GM06990 (cell line): ENCODE data around the gene UST.
A peak's percentile ranks its signal among the peaks of the same experiment; 100 is the strongest.
"Not testable (repeated sequence)": the region's sequence is repeated elsewhere in the genome, so short reads cannot be mapped to it uniquely, and the experiment has no call there.

Experiments used
- DNase-seq: peaks from one replicate; pipeline ENCODE4 v3.0.0-alpha.2; 2011; ENCODE audit not compliant: insufficient read length; ENCODE audit errors: extremely low read depth
- H3K27me3 ChIP-seq: replicated peaks from 2 replicates; pipeline ENCODE4 v1.6.0; 2011; ENCODE audit warnings: low read length; ENCODE audit not compliant: control insufficient read depth, insufficient read depth
- H3K36me3 ChIP-seq: 2 replicates; pipeline ENCODE4 v1.5.1; 2011; ENCODE audit warnings: low read length; ENCODE audit not compliant: control insufficient read depth, insufficient read depth
- H3K4me3 ChIP-seq: replicated peaks from 2 replicates; pipeline ENCODE4 v1.5.1; 2011; ENCODE audit warnings: low read depth, mild to moderate bottlenecking, control low read depth, low read length
- TF ChIP-seq, protein P1 (sequence below): IDR thresholded peaks from 2 replicates; pipeline ENCODE4 v1.5.1; 2011; ENCODE audit warnings: low read length, control low read depth, mild to moderate bottlenecking, inconsistent platforms; ENCODE audit not compliant: insufficient read depth, poor library complexity, severe bottlenecking

The UST gene

DNA sequence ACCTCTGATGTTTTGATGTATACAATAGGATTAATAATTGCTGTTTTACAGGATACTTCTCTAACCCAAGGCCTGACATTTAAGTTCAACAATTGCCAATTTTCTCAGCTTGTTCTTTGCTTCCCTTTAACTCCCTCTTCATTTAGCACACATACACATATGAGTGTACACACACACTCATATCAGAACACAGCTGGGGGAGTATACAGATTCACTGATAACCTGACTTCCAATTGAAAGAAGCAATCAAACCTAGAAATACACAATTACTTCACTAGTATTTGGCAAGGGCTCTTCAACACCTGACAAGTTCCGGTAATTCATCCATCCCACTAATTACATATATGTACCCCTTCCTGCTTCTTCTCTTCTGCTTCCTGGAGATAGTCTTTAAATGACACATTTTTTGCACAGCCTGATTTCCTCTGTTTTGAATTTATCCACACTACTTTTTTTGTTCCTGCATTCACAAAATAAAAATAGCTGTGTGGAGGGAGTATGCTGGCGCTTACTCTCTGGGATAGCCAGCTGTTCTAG lies 11.2 kb downstream of the UST start:
- H3K36me3 ChIP-seq: no peaks in the 10 kb centered on the region
- H3K4me3 ChIP-seq: no peak overlapping the region
- TF ChIP-seq, protein P1, sequence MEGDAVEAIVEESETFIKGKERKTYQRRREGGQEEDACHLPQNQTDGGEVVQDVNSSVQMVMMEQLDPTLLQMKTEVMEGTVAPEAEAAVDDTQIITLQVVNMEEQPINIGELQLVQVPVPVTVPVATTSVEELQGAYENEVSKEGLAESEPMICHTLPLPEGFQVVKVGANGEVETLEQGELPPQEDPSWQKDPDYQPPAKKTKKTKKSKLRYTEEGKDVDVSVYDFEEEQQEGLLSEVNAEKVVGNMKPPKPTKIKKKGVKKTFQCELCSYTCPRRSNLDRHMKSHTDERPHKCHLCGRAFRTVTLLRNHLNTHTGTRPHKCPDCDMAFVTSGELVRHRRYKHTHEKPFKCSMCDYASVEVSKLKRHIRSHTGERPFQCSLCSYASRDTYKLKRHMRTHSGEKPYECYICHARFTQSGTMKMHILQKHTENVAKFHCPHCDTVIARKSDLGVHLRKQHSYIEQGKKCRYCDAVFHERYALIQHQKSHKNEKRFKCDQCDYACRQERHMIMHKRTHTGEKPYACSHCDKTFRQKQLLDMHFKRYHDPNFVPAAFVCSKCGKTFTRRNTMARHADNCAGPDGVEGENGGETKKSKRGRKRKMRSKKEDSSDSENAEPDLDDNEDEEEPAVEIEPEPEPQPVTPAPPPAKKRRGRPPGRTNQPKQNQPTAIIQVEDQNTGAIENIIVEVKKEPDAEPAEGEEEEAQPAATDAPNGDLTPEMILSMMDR: no peak
- no peaks in the 10 kb centered on the region for H3K27me3 ChIP-seq
- peak; percentile 68 for DNase-seq

DNA sequence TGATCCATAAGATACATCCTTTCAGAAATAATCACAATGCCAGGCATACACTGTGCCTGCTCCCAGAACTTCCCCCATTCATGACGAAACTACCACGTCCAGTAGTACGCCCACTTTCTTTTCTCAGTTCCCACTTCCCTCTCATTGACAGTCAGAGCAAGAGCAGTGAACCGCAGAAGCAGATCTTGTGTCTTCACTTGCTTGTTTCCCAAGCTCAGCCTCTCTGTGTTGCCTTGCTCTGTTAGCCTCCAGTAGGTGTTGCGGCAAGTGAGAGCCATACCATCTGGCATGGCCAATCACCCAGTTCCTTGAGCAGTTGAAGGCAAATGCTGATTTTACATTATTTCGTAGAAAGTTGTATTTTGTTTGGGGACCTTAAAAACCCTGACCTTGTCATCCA lies 11.7 kb downstream of the UST start:
- Histone ChIP-seq H3K4me3 (no peak overlapping the region), H3K27me3 (no peaks in the 10 kb centered on the region), H3K36me3 (no peaks in the 10 kb centered on the region)
- TF ChIP-seq, protein P1: no peak
- peak; percentile 88 for DNase-seq

DNA sequence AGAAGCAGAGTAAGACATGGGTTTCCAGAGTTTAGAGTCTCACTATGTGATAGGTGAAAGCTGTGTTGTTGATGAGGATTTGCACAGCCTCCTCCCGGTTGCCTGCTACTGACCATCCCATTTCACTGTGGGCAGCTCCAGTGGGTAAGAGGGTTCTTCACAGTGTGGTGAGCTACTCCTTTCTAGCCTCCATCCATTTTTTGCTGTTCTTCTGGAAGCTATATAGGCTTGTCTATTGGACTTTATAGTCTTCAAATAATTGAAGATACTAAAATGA lies 13.4 kb downstream of the UST start:
- Histone ChIP-seq H3K27me3 (no peaks in the 10 kb centered on the region), H3K4me3 (peak overlapping the region; percentile 48), H3K36me3 (no peaks in the 10 kb centered on the region)
- TF ChIP-seq, protein P1: no peak
- no peak for DNase-seq

DNA sequence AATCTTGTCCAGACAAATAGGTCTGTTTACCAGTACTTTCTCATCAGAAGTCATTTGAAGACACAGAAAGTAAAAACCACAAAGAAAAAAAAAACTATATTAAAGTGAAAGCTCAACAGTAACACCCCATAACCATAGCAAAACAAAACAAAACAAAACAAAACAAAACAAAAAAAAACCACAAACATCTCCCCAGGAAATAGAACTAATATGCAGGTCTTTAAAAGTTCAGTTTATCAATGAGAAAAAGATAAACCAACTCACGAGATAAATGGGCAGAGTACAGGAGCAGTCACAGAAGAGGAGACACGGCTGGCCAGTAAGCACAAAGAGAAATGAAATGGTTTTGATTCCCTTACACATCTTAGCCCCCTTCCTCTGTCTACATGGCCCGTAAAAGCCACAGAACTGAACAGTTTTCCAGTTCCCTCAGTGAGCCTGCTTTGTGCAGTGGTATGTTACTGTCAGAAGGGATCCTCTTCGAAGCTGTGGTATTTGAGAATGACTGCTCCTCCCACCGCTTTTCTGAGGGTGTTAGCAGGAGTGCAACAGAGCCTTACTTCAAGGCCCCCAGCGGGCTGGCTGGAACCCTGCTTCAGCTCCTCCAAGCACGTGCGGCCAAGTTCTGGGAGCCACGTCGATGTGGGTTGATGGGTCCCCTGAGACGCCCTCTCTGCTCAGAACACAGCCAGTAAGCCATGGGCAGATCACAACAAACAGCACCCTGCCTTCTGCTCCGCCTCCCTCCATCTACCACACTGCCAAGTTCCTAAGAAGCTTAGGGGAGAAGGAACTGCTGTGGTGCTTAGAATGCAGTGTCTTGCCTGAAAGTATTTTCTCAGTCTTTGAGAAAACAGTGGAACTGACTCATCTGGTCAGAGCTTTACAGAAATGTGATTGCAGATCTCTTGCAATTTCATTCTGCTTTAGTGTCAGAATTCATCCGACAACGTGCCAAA lies 14.0 kb downstream of the UST start:
- Histone ChIP-seq H3K36me3 (no peaks in the 10 kb centered on the region), H3K27me3 (no peaks in the 10 kb centered on the region), H3K4me3 (peak overlapping the region; percentile 48)
- TF ChIP-seq, protein P1: no peak
- peak; percentile 88 for DNase-seq

DNA sequence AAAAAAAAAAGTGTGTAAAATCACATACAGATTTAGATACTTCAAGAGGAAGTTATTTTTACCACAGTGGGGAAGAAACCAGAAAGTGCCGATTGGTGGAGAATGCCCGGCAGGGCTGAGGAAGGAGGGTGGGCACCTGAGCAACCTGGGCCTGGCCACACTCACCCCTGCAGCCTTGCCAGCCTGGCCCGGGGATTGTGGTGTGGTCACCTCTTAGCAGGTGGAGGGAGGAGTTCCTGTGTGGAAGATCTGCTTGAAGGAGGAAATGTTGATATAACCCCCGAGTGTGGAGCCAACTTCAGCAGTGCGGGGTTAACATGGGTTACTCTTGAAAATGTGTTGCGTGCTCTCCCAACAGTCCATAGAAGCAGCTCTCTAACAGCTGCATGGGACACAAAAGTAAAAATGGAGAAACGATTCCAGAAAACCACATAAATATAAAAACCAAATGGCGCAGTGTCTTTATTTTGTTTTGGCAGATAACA lies 14.7 kb downstream of the UST start:
- H3K36me3 ChIP-seq: no peaks in the 10 kb centered on the region
- TF ChIP-seq, protein P1: no peak
- H3K4me3 ChIP-seq: 0 out of 2 replicates have a peak overlapping the region, but pooled peaks have one; percentile 10
- no peaks in the 10 kb centered on the region for H3K27me3 ChIP-seq
- DNase-seq: peak; percentile 69

DNA sequence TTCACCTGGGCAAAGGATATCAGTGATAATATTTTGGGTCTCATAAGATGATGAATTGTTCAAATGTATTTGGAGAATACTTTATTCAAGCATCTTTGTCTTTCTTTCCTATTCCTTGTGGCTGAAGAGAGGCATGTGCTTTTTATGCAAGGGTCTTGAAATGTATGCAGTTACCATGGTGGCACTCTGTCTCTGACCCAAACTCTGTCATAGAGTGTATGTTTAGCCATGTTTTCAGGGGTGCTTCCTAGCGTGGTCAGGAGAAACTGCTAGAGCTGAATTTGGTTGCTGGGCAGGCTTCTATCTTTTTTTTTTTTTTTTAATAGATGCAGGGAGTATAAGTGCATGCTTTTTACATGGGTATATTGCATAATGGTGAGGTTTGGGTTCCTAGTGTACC lies 15.4 kb downstream of the UST start:
- Histone ChIP-seq H3K4me3 (no peak overlapping the region), H3K36me3 (no peaks in the 10 kb centered on the region), H3K27me3 (no peaks in the 10 kb centered on the region)
- TF ChIP-seq, protein P1: no peak
- DNase-seq: no peak

DNA sequence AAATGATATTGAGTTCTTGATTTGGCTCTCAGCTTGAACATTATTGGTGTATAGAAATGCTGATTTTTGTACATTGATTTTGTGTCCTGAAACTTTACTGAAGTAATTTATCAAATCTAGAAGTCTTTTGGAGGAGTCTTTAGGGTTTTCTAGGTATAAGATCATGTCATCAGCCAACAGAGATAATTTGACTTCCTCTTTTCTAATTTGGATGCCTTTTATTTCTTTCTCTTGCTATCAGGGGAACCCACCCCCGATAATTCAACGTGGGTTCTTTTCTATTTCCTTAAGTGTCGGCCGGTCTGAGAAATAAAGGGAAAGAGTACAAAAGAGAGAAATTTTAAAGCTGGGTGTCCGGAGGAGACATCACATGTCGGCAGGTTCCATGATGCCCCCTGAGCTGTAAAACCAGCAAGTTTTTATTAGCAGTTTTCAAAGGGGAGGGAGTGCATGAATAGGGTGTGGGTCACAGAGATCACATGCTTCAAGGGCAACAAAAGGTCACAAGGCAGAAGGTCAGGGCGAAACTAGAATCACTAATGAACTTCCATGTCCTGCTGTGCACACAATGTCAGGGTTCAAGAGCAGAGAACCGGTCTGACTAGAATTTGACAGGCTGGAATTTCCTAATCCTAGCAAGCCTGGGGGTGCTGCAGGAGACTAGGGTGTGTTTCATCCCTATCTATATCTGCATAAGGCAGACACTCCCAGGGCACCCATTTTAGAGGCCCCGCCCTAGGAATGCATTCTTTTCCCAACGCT lies 17.6 kb downstream of the UST start:
- H3K27me3 ChIP-seq, DNase-seq, H3K36me3 ChIP-seq, H3K4me3 ChIP-seq: not testable (repeated sequence)
